ACC112 (cell line): ENCODE measurements around the gene TRABD2B.
A peak's percentile ranks its signal among the peaks of the same experiment; 100 is the strongest.

Experiments
- H2AFZ ChIP-seq: fragments of 200-600 bp; sonication (generic); one replicate; pipeline ENCODE4 v1.6.0; 2017; ENCODE audit warnings: antibody characterized with exemption, low read length; ENCODE audit not compliant: unreplicated experiment
- H3K27ac ChIP-seq: fragments of 200-600 bp; sonication (generic); 2 replicates; pipeline ENCODE4 v1.5.1; 2014; ENCODE audit warnings: low read depth, mild to moderate bottlenecking, antibody characterized with exemption, low read length, moderate library complexity
- H3K27me3 ChIP-seq: fragments of 200-600 bp; sonication (generic); 2 replicates; pipeline ENCODE4 v1.6.1; 2014; ENCODE audit warnings: mild to moderate bottlenecking, antibody characterized with exemption, low read length, moderate library complexity, mixed read lengths; ENCODE audit not compliant: insufficient read depth
- H3K36me3 ChIP-seq: fragments of 200-600 bp; sonication (generic); 2 replicates; pipeline ENCODE4 v1.6.1; 2016; ENCODE audit warnings: mild to moderate bottlenecking, antibody characterized with exemption, low read length, moderate library complexity, mixed read lengths; ENCODE audit not compliant: insufficient read depth
- H3K4me1 ChIP-seq: fragments of 200-600 bp; sonication (generic); one replicate; pipeline ENCODE4 v1.6.1; 2016; ENCODE audit warnings: low read length, mixed read lengths; ENCODE audit not compliant: insufficient read depth, unreplicated experiment, control insufficient read depth
- H3K4me3 ChIP-seq: fragments of 200-600 bp; sonication (generic); 2 replicates; pipeline ENCODE4 v1.5.1; 2014; ENCODE audit warnings: mild to moderate bottlenecking, low read depth, low read length
- H3K79me2 ChIP-seq: fragments of 200-600 bp; sonication (generic); one replicate; pipeline ENCODE4 v1.6.0; 2016; ENCODE audit warnings: low read length; ENCODE audit not compliant: control insufficient read depth, unreplicated experiment, insufficient read depth

Gene TRABD2B

DNA sequence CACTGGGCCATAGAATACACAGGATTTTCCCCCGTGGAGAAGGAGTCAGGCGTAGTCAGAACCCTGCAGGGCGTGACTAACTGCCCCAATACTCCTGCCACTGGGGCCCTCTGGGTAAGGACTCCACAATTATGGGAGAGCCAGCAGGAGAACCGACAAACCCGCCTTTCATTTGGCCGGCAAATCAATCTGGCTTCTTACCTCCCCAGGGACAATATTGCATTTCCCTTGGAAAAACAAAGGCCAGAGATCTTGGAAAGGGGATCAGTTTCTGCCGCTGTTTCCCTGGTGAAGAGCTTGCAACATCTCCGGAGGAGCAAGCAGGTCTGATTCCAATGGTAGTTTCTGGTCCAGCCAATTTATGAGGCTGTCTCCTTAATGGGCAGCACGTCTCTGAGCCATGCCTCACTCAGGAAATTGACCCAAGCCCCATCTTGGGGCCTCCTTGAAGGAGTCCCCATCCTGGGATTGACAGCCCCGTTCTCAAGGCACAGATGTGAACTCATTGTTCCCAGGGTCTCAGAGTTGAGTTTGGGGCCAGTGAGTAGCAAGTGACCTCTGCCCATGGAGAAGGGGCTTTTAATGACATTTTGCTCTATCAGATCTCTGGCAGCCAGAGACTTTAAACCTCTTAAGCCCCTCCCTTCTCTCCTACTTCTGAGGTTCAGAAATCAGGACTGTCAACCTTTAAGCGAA is 4.3 kb downstream of the TRABD2B start:
- Histone ChIP-seq H3K4me3 (no peak overlapping the region), H3K4me1 (peaks cover 13% of the 10 kb centered on the region), H3K79me2 (no peaks in the 10 kb centered on the region), H3K27ac (no peak overlapping the region), H3K36me3 (no peaks in the 10 kb centered on the region), H2AFZ (no peak overlapping the region), H3K27me3 (peaks cover 34% of the 10 kb centered on the region)

DNA sequence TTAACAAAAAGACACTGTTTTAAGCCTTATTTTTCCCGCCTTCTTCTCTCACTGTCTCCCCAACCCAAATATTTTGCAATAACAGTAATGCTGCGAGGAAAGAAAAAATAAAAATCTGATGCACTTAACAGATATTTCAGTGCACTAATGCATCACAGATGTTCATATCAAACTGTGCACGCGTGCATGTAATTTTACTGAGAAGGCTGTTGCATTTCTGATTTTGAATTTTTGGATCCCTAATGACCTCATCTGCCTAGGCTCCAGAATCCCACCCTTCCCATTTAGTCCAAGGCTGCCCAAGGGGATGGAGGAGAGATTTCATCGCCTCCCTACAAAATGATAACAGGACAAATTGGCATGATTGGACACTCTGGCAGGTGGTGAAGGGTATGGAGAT is 5.5 kb downstream of the TRABD2B start:
- Histone ChIP-seq H3K4me3 (no peak overlapping the region), H3K79me2 (no peaks in the 10 kb centered on the region), H3K4me1 (peaks cover 13% of the 10 kb centered on the region), H3K36me3 (no peaks in the 10 kb centered on the region), H3K27ac (no peak overlapping the region), H3K27me3 (peaks cover 40% of the 10 kb centered on the region), H2AFZ (no peak overlapping the region)

DNA sequence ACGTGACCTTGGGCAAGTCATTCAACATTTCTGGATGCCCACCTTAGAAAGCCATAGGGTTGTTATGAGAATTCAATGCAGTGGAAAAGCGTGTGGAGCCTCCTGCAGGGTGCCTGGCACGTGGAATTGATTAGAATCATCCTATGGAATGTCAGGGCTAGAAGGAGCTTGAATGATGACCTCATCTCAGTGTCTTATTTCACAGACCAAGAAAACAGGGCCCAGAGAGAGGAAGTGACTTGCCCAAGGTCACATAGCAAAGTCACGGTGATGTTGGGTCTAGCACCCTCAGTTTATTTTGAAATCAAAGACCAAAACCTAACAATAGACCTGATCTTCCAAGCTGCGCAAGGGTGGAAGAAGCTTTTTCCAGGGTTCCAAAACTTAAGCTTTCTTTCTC is 6.0 kb downstream of the TRABD2B start:
- Histone ChIP-seq H3K27ac (no peak overlapping the region), H3K79me2 (no peaks in the 10 kb centered on the region), H2AFZ (no peak overlapping the region), H3K4me1 (peaks cover 13% of the 10 kb centered on the region), H3K27me3 (peaks cover 40% of the 10 kb centered on the region), H3K36me3 (no peaks in the 10 kb centered on the region), H3K4me3 (no peak overlapping the region)

DNA sequence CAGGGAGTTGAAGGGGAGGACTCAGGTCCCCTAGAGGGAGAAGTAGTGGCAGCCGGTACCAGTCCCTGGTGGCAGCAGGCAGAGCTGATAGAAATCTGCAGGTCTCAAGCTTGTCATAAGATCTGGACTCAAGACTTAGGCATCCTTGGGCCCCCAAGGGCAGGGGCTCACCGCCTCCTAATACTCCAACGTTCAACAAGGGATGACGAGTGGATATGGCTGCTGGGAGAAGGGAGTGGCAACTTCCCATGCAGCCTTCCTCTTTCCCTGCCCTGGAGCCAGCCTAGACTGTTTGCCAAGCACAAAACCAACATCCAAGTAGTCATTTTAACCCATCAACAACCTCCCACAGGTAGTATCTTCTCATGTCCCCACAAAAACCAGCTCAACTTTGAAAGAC is 6.9 kb downstream of the TRABD2B start:
- H3K4me1 ChIP-seq, result peaks cover 13% of the 10 kb centered on the region
- H3K79me2 ChIP-seq, result no peaks in the 10 kb centered on the region
- peaks cover 41% of the 10 kb centered on the region for H3K27me3 ChIP-seq
- H3K36me3 ChIP-seq, result no peaks in the 10 kb centered on the region
- no peak overlapping the region for H2AFZ ChIP-seq
- no peak overlapping the region for H3K27ac ChIP-seq
- no peak overlapping the region for H3K4me3 ChIP-seq

DNA sequence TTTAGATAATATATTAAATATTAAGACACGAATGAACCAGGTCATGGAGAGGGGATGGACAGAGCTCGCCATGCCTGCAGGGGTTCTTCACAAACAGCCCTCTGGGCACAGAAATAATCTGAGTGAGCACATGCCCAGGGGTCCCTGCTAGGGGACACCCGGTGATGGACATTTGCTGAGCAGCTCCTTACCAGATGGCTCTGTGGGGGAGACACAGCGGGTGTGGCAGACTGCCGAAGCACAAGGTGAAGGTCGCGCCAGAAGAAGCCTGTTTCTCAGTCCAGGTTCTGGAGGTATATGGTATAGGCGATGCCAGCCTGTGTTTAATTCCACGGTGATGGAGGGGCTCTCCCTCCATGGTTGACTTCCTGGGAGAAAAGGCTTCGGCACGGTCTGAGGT is 9.6 kb downstream of the TRABD2B start:
- Histone ChIP-seq H3K27ac (no peak overlapping the region), H3K36me3 (no peaks in the 10 kb centered on the region), H3K4me1 (peaks cover 8% of the 10 kb centered on the region), H3K27me3 (peaks cover 43% of the 10 kb centered on the region), H3K79me2 (no peaks in the 10 kb centered on the region), H2AFZ (no peak overlapping the region), H3K4me3 (no peak overlapping the region)

GRCh38 chr1:47986761-47987200 is 10.4 kb downstream of the TRABD2B start:
- H3K27ac ChIP-seq, result no peak overlapping the region
- no peaks in the 10 kb centered on the region for H3K36me3 ChIP-seq

GRCh38 chr1:47985018-47985417 is 12.2 kb downstream of the TRABD2B start:
- H2AFZ ChIP-seq, result no peak overlapping the region
- H3K27me3 ChIP-seq, result peaks cover 43% of the 10 kb centered on the region
- H3K4me3 ChIP-seq, result no peak overlapping the region
- no peak overlapping the region for H3K27ac ChIP-seq
- H3K4me1 ChIP-seq, result no peaks in the 10 kb centered on the region
- H3K79me2 ChIP-seq, result no peaks in the 10 kb centered on the region
- no peaks in the 10 kb centered on the region for H3K36me3 ChIP-seq

More at GRCh38 chr1:47986761-47987200, 10.4 kb downstream of the TRABD2B start:
- Histone ChIP-seq H3K27me3 (peaks cover 43% of the 10 kb centered on the region), H2AFZ (peak overlapping the region; percentile 43), H3K4me1 (peaks cover 8% of the 10 kb centered on the region), H3K79me2 (no peaks in the 10 kb centered on the region), H3K4me3 (no peak overlapping the region)

DNA sequence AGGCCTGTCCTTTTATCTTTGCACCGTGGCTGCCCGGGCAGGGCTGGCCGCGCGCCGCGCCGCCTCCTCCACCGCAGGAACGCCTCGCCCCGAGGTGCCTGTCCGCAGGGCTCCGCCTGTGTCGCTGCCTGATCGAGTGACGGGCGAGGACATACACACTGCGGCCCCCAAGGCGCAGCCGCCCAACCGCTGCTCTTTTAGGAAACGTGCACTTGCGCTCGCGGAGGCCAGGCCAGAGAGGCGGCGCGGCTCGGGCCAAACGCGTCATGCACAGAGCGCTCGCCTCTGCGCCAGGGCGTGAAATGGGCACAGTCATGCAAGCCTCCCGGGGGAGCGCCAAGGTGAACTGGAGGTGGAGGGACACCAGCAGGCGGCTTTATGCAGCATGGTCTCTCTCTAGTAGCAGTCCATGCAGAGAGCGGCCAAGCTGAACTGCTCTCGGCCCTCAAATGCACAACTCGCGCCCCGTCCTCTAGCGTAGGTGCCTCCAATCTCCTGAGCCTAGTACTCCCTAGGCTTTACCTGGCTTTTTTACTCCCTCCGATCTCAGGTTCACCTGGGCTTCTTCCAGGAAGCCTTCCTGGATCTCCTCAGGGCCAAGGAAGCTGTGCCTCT is 12.9 kb downstream of the TRABD2B start:
- Histone ChIP-seq H3K36me3 (no peaks in the 10 kb centered on the region), H3K27ac (no peak overlapping the region), H3K27me3 (peaks cover 43% of the 10 kb centered on the region), H3K4me3 (no peak overlapping the region), H3K4me1 (no peaks in the 10 kb centered on the region), H3K79me2 (no peaks in the 10 kb centered on the region), H2AFZ (no peak overlapping the region)

GRCh38 chr1:47983691-47984090 is 13.5 kb downstream of the TRABD2B start:
- H3K36me3 ChIP-seq, result no peaks in the 10 kb centered on the region
- no peak overlapping the region for H3K4me3 ChIP-seq
- H2AFZ ChIP-seq, result no peak overlapping the region
- no peaks in the 10 kb centered on the region for H3K4me1 ChIP-seq
- peaks cover 42% of the 10 kb centered on the region for H3K27me3 ChIP-seq
- no peak overlapping the region for H3K27ac ChIP-seq
- H3K79me2 ChIP-seq, result no peaks in the 10 kb centered on the region

DNA sequence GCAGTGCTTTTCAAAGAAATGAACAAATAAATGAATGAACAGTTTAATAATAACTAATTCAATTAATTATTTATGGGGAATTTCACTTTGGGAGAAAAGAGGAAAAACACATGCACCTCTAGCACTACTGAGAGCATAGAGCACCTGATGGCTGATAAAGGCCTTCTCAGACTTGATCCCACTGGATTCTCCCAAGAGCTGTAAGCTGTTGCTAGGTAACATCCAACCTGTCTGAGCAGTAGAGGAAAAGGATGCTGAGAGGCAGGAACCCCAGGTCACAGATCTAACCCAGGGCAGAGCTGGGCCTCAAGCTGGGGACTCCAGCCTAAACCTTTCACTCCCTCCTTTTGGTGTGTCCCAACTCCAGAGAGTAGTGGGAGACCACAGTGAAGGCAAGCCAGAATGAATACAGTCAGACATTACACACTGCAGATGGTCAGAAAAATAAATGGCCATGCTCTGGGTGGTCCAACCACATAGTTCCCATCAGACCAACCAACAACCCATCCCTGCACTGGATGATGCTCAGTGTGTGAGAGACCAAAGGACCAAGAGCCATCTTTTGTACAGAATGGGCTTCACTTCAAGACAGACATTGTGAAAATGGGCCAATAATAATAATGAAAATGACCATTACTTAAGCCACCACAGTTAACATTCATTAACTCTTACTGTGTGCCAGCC is 15.4 kb downstream of the TRABD2B start:
- Histone ChIP-seq H3K79me2 (no peaks in the 10 kb centered on the region), H2AFZ (no peak overlapping the region), H3K4me3 (no peak overlapping the region), H3K4me1 (no peaks in the 10 kb centered on the region), H3K27me3 (peaks cover 23% of the 10 kb centered on the region), H3K36me3 (no peaks in the 10 kb centered on the region), H3K27ac (no peak overlapping the region)

DNA sequence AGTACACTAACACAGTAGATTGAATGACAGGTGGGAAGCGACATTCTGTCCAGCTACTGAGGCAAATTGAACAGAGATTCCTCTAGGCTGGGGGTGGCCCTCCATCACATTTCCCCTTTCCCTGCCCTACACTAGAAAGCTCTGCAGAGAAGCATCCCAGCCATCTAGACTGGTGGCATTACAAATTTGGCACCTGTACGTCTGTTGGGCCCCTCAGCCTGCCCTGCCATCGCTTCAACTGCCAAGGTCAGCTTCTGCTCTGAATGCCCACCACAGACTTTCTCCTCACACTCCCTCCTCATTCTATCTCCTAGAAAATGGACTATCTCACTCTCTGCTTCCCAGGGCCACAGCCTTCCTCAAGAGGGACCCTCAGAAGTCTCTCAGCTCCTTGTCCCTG is 16.7 kb downstream of the TRABD2B start:
- Histone ChIP-seq H3K4me1 (no peaks in the 10 kb centered on the region), H3K79me2 (no peaks in the 10 kb centered on the region), H3K36me3 (no peaks in the 10 kb centered on the region), H2AFZ (no peak overlapping the region), H3K4me3 (no peak overlapping the region), H3K27me3 (peaks cover 10% of the 10 kb centered on the region; the same call in 1 of the 2 replicates), H3K27ac (no peak overlapping the region)
